22Rv1 (cell line): ENCODE data around the gene ANKAR.

Experiments
- ZFX ChIP-seq: fragments of 450-650 bp; IDR thresholded peaks from 2 replicates; pipeline ENCODE4 v1.6.1; 2017; ENCODE audit warnings: antibody characterized with exemption, borderline replicate concordance
- TF ChIP-seq, protein P1 (sequence below): fragments of 450-650 bp; IDR thresholded peaks from 2 replicates; pipeline ENCODE4 v1.5.1; 2017; ENCODE audit warnings: mild to moderate bottlenecking

DNA sequence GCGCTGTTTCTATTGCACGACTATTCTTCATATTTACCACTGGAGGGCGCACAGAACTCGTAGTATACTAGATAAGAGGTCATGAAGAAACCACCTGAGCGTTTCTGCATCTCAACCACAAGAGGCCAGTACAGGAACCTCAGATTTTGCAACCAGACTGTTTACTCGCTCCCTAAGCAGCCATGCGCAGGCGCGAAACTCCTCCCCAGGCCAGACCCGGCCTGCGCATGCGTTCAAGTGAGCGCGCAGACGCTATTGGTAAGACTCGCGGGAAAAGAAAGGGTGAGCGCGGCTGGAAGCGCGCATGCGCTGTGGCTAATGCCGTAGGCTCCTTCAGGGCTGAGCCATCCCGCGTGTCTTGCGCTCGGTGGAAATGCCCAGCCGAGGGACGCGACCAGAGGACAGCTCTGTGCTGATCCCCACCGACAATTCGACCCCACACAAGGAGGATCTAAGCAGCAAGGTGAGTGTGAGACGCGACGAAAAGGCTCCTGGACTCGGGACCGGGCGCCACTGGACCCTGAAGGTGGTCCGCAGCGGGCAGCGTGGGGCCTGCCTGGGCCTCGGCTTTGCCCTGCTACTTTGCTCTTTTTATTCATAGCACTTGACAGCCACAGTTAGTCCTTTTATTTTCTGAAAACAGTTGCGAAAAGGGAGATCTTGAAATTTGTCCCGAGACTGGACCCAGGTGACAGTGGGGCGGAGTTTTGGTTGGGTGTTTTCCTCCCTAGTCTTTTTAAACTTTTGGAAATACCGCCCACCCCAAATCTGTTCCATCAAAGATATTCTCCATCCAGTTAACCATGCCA, 13.1 kb upstream of the ANKAR start, which contains the start of gene ASNSD1:
- TF ChIP-seq, protein P1, sequence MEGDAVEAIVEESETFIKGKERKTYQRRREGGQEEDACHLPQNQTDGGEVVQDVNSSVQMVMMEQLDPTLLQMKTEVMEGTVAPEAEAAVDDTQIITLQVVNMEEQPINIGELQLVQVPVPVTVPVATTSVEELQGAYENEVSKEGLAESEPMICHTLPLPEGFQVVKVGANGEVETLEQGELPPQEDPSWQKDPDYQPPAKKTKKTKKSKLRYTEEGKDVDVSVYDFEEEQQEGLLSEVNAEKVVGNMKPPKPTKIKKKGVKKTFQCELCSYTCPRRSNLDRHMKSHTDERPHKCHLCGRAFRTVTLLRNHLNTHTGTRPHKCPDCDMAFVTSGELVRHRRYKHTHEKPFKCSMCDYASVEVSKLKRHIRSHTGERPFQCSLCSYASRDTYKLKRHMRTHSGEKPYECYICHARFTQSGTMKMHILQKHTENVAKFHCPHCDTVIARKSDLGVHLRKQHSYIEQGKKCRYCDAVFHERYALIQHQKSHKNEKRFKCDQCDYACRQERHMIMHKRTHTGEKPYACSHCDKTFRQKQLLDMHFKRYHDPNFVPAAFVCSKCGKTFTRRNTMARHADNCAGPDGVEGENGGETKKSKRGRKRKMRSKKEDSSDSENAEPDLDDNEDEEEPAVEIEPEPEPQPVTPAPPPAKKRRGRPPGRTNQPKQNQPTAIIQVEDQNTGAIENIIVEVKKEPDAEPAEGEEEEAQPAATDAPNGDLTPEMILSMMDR, result peak; percentile 98
- no peak for TF ChIP-seq ZFX
